GM19239 (cell line): ENCODE data around the gene ETS1.

Experiments used
- DNase-seq: peaks from one replicate; pipeline ENCODE4 v3.0.0; 2011; ENCODE audit warnings: low spot score; ENCODE audit not compliant: insufficient read length
- FAIRE-seq: peaks from 2 replicates; lab custom pipeline; 2011; peaks lifted over from hg19 to GRCh38; lab: Jason Lieb, UNC

The ETS1 gene

GRCh38 chr11:128587415-128587814 lies at the start of gene ETS1:
ETS1 (minus strand) TSS chr11:128587558; CDS start chr11:128573130, 14,428 bp downstream.
- FAIRE-seq (no peak), DNase-seq (no peak)

- no peak for FAIRE-seq
Measured at GRCh38 chr11:128634395-128634794, 47.0 kb upstream of the ETS1 start.

GRCh38 chr11:128633384-128633965 lies 46.1 kb upstream of the ETS1 start:
- FAIRE-seq (no peak), DNase-seq (no peak)

More at GRCh38 chr11:128634395-128634794, 47.0 kb upstream of the ETS1 start:
- no peak for DNase-seq

- FAIRE-seq (peak; percentile 89), DNase-seq (no peak)
Measured at GRCh38 chr11:128632141-128632791, 44.9 kb upstream of the ETS1 start.

- peak; percentile 18 for FAIRE-seq
- no peak for DNase-seq
Measured at GRCh38 chr11:128630367-128631230, 43.2 kb upstream of the ETS1 start.

- FAIRE-seq (peak; percentile 98), DNase-seq (no peak)
Measured at GRCh38 chr11:128629516-128630106, 42.3 kb upstream of the ETS1 start.

GRCh38 chr11:128628686-128629085 lies 41.3 kb upstream of the ETS1 start:
- no peak for DNase-seq
- no peak for FAIRE-seq

- no peak for DNase-seq
- no peak for FAIRE-seq
Measured at GRCh38 chr11:128628325-128628673, 40.9 kb upstream of the ETS1 start.

GRCh38 chr11:128627666-128628324 lies 40.4 kb upstream of the ETS1 start:
- FAIRE-seq = no peak
- no peak for DNase-seq

- no peak for FAIRE-seq
Measured at GRCh38 chr11:128626913-128627665, 39.7 kb upstream of the ETS1 start.

GRCh38 chr11:128625746-128626145 lies 38.4 kb upstream of the ETS1 start:
- no peak for DNase-seq
- no peak for FAIRE-seq

More at GRCh38 chr11:128626913-128627665, 39.7 kb upstream of the ETS1 start:
- DNase-seq = no peak

GRCh38 chr11:128625326-128625725 lies 38.0 kb upstream of the ETS1 start:
- DNase-seq (no peak), FAIRE-seq (no peak)

GRCh38 chr11:128624269-128625175 lies 37.2 kb upstream of the ETS1 start:
- DNase-seq (peak; percentile 57), FAIRE-seq (peak; percentile 96)

- DNase-seq (no peak), FAIRE-seq (no peak)
Measured at GRCh38 chr11:128623091-128623490, 35.7 kb upstream of the ETS1 start.

- FAIRE-seq (no peak), DNase-seq (no peak)
Measured at GRCh38 chr11:128621601-128622501, 34.5 kb upstream of the ETS1 start.

- FAIRE-seq = peak; percentile 79
- DNase-seq = no peak
Measured at GRCh38 chr11:128620309-128621100, 33.1 kb upstream of the ETS1 start.
